ENCODE results near the gene PSENEN.

GRCh38 chr19:35729763-35730162 is 15.7 kb upstream of the PSENEN start:
- TF ChIP-seq CTCF (conservative IDR thresholded peaks at IDR 0.05; ENCODE audit: low read depth, low read length) (no peak), EZH2 (IDR thresholded peaks at IDR 0.05; ENCODE audit: low read length, unreplicated experiment) (no peak)
